Measurements from ENCODE around the gene DENND4B. TPM values are rescaled to one million over a fixed set of nuclear protein-coding genes. Genes with fewer than 3 reads are reported as not detected.

The DENND4B gene
- total and polyA plus RNA-seq, 9 of the 15 experiments (the other 6 are each of a cell fraction or from before 2014, with no cell fraction given): 9.5 to 80.5 (median 23.1) TPM

DNA sequence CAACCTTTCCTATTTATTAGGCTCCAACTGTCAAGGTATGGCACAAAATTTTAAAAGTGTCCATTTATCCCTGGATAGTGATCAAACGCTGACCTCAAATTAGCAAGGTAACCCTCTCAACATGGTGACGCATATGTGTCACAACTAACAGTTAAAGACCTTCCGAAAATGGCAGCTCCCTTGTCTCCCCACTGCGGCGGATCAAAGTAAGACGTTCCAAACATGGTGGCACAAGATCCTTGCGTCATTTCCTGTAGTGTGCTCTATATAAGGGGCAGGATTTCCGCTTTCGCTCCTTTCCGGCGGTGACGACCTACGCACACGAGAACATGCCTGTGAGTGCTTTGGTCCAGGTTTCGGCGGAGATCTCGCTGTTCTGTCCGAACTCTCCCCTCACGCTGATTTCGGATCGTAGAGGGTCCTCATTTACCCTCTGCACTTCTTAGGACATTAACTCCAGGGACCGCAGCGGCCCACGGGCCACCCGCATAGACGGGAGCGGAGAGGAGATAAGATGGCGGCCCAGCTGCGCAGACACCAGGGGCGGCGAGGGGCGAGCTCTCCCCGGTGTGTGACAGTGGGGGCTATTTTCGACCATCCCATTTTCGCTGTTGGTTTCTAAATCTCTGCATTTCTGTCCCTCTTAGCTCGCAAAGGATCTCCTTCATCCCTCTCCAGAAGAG lies 44.1 kb upstream of the DENND4B start, which contains the start of gene RPS27 (continued):
- TF ChIP-seq ZNF146 (CRISPR knock-in tag; IDR thresholded peaks at IDR 0.05; ENCODE audit: unreplicated experiment) (no peak), SRF (CRISPR knock-in tag; IDR thresholded peaks at IDR 0.05) (peak in 1 of 2 experiments; percentile 77; a peak in 2 of 4 replicates), BRD9 (IDR thresholded peaks at IDR 0.05; ENCODE audit: low read depth, partially characterized antibody) (peak; percentile 51), SMARCA5 (IDR thresholded peaks at IDR 0.05) (no peak), CREB3 (tag; conservative IDR thresholded peaks at IDR 0.05; ENCODE audit: low read depth) (peak; percentile 83), CREM (IDR thresholded peaks at IDR 0.05; ENCODE audit: low read depth) (peak; percentile 98), KLF1 (tag; IDR thresholded peaks at IDR 0.05) (no peak), PKNOX1 (IDR thresholded peaks at IDR 0.05) (peak; percentile 76), L3MBTL2 (IDR thresholded peaks at IDR 0.05) (no peak), MYBL2 (IDR thresholded peaks at IDR 0.05; ENCODE audit: low read depth) (no peak; the same call in 1 of the 2 replicates), MYBL2 (CRISPR knock-in tag; IDR thresholded peaks at IDR 0.05; ENCODE audit: borderline replicate concordance) (no peak), HDAC1 (IDR thresholded peaks at IDR 0.05) (peak; percentile 49 to 88; a peak in 3 of 4 replicates), SP1 (CRISPR knock-in tag; IDR thresholded peaks at IDR 0.05) (peak; percentile 95), ZNF584 (CRISPR knock-in tag; IDR thresholded peaks at IDR 0.05; ENCODE audit: low read depth) (peak; percentile 80; the same call in 1 of the 2 replicates), C11orf30 (IDR thresholded peaks at IDR 0.05; ENCODE audit: low read depth) (no peak; the same call in 1 of the 2 replicates), NR1H2 (CRISPR knock-in tag; IDR thresholded peaks at IDR 0.05) (no peak; the same call in 1 of the 2 replicates), BHLHE40 (IDR thresholded peaks at IDR 0.05; ENCODE audit: low read length) (no peak), CSDE1 (IDR thresholded peaks at IDR 0.05) (peak; percentile 92 to 94), ZNF79 (CRISPR knock-in tag; IDR thresholded peaks at IDR 0.05; ENCODE audit: low read depth) (no peak), HNRNPH1 (optimal IDR thresholded peaks at IDR 0.05; ENCODE audit: low read depth, low read length) (no peak), TFAM (CRISPR knock-in tag; conservative IDR thresholded peaks at IDR 0.05) (no peak)

Data from K562 (cell line).